Measurements from ENCODE around the gene TNFRSF21.
"Not testable (repeated sequence)": the region's sequence is repeated elsewhere in the genome, so short reads cannot be mapped to it uniquely, and the experiment has no call there.

TNFRSF21 gene

DNA sequence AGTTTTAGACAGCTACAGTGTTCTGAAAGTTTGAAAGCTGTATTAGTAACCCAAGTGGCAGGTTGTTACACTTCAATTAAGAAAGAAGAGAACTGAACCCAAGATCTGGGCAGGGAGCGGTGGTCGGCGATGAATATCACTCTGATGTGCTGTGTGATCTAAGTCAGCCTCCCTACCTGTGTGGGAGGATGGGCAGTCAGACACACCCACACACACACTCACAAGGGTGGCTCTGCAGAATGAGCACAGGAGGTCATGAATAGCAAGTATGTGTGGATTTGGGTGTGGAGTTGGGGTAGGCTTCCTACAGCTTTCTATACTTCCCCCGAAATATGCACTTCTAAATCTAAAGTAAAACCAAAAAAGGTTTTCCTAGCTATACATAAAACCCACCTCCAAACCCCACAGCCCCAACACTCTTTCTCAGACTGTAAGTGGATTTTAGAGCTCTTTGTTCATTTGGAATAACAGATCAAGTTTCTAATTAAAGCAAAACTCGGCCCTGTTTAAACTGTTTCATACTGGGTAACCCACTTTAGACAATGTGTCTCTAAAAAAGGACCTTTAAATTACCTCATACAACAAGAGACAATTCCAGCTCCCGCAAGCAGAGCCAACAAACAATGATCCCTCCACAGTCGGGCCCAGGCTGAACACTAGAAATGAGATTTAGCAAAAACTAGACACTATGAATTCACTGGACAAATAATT lies 19.4 kb downstream of the TNFRSF21 start:
- no peak for DNase-seq (ENCODE audit: low read depth in 1 of 2, low spot score in 1 of 2)

DNA sequence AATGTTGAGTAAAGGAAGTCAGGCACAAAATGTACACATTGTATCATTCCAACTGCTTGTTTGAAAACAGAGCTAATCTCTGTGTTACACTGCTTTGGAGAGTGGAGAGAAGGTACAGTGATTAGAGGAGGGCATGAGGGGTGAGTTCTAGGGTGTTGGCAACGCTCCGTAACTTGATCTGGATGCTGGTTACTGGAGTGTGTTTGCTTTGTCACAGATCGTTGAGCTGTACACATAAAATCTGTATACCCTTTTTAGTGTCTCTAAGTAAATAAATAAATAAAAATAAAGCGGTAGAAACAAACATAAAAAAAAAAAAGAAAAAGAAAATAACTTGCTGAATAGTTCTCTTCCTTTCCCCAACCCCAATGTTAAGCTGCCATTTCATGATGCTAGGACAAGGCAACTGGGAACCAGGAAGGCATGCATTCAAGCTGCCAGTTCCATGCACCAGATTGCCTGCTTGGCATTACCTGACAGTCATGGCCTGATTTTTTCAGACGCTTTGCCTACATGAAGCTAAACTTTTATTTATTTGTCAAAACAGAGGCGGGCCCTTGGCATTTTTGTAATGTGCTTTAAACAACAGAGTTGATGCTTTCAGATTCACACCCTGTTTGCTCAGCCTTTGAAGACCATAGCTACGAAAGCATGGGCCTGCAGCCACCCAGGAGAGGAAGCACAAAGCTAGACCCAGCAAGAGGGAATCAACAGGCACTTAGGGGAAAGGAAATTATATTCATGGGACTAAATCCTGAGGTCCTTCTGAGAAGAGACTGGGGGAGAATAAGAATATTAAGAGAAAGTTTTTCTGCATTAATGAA lies 21.2 kb downstream of the TNFRSF21 start:
- no peak for DNase-seq (ENCODE audit: low read depth in 1 of 2, low spot score in 1 of 2)

DNA sequence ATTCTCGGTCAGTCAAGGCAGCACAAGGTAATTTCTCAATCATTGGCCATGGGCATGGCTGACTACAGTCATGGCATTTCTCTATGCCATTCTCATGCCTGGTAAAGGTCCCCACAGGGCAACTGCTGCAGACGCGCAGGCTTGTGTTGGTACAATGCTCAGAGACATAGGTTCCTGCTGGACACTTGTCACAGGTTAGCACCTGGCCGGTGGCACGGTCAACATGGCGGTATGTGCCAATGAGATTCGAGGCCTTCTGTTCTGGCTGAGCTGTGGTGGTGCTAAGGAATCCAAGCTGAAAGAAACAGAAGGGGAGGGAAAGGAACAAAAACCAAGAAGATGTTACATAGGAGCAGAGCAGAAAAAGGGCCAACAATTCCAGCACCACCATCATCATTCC lies 23.4 kb downstream of the TNFRSF21 start:
- no peak for DNase-seq (ENCODE audit: low read depth in 1 of 2, low spot score in 1 of 2)

- no peak for DNase-seq (ENCODE audit: low read depth in 1 of 2, low spot score in 1 of 2)
Observed at GRCh38 chr6:47283993-47284392, 25.7 kb downstream of the TNFRSF21 start.

DNA sequence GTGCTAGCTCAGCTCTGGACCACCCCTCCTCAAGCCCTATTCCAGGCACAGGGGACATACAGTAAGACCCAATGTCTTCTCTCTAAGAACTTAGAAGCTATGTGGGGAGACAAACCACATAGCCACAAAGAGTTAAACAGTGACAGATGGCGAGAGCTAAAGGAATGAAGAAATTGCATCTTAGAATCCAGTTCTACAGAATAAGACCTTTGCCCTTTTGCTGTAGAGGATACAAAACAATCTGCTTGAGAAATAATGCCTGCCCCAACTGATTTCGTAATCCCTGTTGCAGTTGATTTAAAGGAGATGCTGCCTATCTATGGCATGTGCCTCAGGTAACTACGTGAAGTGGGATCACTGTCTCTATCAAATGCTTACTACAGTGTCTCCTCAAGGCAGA lies 31.2 kb downstream of the TNFRSF21 start:
- DNase-seq (ENCODE audit: low read depth in 1 of 2, low spot score in 1 of 2): no peak

DNA sequence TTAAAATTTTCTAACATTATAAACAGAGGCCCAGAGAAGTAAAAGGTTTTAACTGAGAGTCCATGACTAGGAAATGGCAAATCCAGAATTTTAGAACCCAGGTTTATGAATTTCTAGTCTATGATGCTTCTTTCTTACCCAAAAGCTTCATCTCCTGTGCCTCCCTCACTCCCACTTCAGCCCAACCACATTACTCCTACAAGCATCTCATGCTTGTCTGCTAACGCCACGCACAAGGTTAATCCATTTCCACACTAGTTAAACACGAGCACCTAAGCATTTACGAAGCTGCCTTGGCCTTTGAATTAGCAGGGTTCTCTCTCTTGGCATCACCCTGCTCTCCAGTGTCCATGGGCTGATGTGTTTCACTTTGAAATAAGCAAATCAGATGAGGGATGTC lies 32.0 kb downstream of the TNFRSF21 start:
- DNase-seq (ENCODE audit: low read depth in 1 of 2, low spot score in 1 of 2): no peak

DNA sequence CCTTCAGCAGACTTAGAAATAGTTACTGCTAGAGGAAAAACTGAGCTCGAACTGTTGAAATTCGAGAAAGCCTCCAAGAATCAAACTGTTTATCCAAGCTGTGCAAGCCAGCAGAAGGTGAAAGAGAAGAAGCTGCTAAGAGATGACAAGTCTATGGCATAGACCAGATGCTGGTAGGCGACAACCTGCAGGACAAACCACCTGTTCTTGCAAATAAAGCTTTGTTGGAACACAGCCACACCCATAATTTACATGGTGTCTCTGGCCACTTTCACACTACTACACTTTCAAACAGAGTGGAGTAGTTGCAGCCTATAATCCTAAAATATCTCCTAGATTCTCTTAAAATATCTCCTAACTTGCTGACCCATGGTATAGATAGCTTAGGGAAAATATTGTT lies 33.3 kb downstream of the TNFRSF21 start:
- no peak for DNase-seq (ENCODE audit: low read depth in 1 of 2, low spot score in 1 of 2)

- no peak for DNase-seq (ENCODE audit: low read depth in 1 of 2, low spot score in 1 of 2)
Observed at GRCh38 chr6:47275640-47276039, 34.1 kb downstream of the TNFRSF21 start.

DNA sequence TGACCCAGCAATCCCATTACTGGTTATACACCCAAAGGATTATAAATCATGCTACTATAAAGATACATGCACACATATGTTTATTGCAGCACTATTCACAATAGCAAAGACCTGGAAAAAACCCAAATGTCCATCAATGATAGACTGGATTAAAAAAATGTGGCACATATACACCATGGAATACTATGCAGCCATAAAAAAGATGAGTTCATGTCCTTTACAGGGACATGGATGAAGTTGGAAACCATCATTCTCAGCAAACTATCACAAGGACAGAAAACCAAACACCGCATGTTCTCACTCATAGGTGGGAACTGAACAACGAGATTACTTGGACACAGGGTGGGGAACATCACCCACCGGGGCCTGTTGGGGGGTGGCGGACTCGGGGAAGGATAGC lies 34.6 kb downstream of the TNFRSF21 start:
- DNase-seq (ENCODE audit: low read depth in 1 of 2, low spot score in 1 of 2): not testable (repeated sequence)

DNA sequence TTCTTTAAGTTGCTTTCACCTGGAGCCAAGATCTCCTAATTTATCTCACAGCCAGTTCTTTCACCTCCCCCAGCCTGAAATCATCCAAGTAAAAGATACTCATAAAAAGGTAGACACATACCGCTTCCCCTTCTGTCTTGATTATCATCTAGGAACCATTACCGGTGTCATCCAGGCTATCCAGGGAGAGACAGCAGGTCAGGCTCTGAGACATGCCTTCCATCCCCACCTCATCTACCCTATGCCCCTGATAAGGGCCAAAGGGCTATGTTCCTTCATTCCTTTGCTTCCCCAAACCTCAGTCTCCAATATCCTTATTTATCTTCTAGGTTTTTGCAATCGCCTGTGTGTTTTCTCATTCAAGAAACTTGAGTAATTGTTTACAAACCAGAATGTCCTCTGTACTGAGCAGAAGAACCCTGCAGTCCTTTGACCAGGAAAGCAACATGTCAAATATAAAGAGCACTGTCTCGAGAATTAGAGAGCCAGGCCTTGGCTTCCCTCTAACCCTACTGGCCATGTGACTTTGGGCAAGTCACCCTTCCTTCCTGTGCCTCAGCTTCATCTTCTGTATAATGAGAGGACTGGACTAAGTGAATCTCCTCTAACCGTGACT lies 41.0 kb downstream of the TNFRSF21 start:
- DNase-seq (ENCODE audit: low read depth in 1 of 2, low spot score in 1 of 2): no peak

GRCh38 chr6:47267301-47267700 lies 42.4 kb downstream of the TNFRSF21 start:
- DNase-seq (ENCODE audit: low read depth in 1 of 2, low spot score in 1 of 2): no peak

GRCh38 chr6:47265971-47266370 lies 43.7 kb downstream of the TNFRSF21 start:
- DNase-seq (ENCODE audit: low read depth in 1 of 2, low spot score in 1 of 2): no peak

GRCh38 chr6:47264775-47265184 lies 44.9 kb downstream of the TNFRSF21 start:
- no peak for DNase-seq (ENCODE audit: low read depth in 1 of 2, low spot score in 1 of 2)

- no peak for DNase-seq (ENCODE audit: low read depth in 1 of 2, low spot score in 1 of 2)
Observed at GRCh38 chr6:47263268-47263667, 46.4 kb downstream of the TNFRSF21 start.

GRCh38 chr6:47262231-47262630 lies 47.5 kb downstream of the TNFRSF21 start:
- DNase-seq (ENCODE audit: low read depth in 1 of 2, low spot score in 1 of 2): no peak

- no peak for DNase-seq (ENCODE audit: low read depth in 1 of 2, low spot score in 1 of 2)
Observed at GRCh38 chr6:47261191-47261590, 48.5 kb downstream of the TNFRSF21 start.

DNA sequence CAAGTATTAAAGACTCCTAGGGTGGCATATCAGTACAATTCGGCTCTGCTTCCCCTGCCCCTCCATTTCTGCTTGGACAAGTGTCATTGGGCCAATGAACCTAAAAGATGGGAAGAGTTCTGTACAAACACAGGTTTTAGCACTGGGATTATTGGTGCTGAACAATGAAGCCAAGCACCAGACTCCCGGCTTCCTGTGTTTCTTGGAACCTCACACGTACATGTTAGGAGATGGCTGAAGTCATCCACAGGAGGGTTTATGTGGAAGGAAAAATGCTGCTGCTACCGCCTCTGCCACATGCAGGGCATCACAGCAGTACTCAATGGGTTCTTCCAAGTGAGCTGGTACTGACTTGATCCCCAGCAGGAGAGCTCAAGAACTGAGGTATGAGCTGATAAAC lies 49.7 kb downstream of the TNFRSF21 start:
- DNase-seq (ENCODE audit: low read depth in 1 of 2, low spot score in 1 of 2): no peak

DNA sequence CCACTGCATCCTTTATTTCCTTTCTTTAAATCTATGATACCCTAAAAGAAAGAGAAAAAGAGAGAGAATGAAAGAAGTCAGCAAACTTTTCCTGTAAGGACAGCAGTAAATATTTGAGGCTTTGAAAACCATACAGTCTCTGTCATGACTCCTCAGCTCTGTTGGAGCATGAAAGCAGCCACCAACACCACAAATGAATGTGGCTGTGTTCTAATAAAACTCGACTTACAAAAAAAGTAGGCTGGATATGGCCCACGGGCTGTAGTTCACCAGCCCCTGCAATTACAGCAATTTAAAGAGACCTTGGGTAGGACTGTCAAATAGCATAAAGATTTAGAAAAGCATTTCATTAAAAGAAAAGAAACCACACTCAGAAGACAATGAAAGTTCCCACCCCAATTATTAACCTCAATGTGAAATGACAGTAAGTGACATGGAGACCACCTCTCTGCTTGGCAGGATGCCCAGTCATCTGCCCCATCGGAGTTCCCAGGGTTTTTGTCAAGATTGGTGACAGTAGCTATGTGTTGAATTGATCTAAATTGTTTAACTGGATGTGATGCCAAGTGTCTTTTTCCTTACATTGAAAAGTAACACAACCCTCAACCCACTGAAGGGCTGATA lies 50.9 kb downstream of the TNFRSF21 start:
- no peak for DNase-seq (ENCODE audit: low read depth in 1 of 2, low spot score in 1 of 2)

- no peak for DNase-seq (ENCODE audit: low read depth in 1 of 2, low spot score in 1 of 2)
Observed at GRCh38 chr6:47256981-47257730, 52.5 kb downstream of the TNFRSF21 start.

GRCh38 chr6:47256361-47256760 lies 53.3 kb downstream of the TNFRSF21 start:
- DNase-seq (ENCODE audit: low read depth in 1 of 2, low spot score in 1 of 2): no peak

- DNase-seq (ENCODE audit: low read depth in 1 of 2, low spot score in 1 of 2): no peak
Observed at GRCh38 chr6:47254906-47255305, 54.8 kb downstream of the TNFRSF21 start.

Data from stimulated activated CD4-positive, alpha-beta T cell treated with anti-CD3 and anti-CD28 coated beads, Interleukin-15, amount 100 ng/mL, for 1 hour (primary cell).